Renal cortical epithelial cell (primary cell): ENCODE data around the gene ZBTB38. TPM values are rescaled to one million over a fixed set of nuclear protein-coding genes. Genes with fewer than 3 reads are reported as not detected.
A peak's percentile ranks its signal among the peaks of the same experiment; 100 is the strongest.

Experiments used
- DNase-seq: peaks from one replicate; pipeline ENCODE4 v3.0.0-alpha.2; 2011; ENCODE audit warnings: low read depth
- total RNA-seq: library from RNA; depleted of rRNA; stranded (reverse); fragments of >200 nt; gene quantifications from 2 replicates; pipeline ENCODE4 v1.2.3, GENCODE V29; 2014

Gene ZBTB38
- total RNA-seq, 1 donor from 2014 or later: 340 TPM

DNA sequence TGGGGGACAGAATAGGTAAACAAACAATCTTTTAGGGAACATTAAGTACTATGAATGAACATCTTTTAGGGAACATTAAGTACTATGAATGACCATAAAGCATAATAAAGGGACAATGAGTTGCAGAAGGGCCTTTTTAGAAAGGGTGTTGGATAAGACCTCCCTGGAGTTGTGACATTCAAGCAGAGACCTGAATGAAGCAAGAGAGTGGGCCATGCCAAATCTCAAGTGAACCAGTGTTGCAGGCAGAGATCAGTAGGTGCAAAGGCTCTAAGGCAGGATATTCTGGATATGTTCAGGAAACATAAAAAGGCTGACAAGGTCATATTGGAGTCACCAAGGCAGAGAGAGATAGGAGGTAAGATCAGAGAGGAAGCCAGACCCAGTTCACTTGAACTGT, 29.4 kb upstream of the ZBTB38 start:
- no peak for DNase-seq

DNA sequence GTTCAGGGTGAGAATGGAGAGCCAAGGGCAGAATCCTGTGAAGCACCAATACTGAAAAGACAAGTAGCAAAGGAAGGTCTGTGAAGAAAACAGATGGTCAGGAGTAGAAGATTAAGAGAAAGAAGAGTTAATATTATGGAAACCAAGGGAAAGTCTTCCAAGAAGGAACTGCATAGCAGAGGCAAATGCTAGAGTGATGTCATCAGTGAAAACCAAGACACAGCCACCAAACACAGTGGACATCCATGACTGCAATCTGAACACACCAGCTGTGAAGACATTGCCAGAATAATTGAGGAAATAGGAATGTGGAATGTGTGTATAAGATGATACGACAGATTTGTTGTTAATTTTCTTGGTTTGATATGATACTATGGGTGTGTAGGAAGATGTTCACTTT, 26.8 kb upstream of the ZBTB38 start:
- no peak for DNase-seq

DNA sequence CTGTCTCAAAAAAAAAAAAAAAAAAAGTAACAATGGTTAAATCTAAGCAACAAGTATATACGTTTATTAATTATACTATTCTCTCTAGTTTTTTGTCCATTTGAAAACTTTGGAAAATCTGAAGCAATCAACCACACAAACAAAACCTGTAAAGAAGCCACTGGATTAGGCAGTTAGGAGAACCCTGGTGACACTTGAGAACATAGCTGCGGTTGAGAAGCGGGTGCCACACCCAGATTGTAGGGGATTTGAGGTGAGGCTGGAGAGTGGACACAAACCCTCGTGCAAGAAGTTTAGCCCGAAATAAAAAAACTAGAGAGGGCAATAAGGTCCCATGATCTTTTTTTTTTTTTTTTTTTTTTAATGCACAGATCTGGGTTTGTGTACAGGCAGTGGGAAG, 25.9 kb upstream of the ZBTB38 start:
- no peak for DNase-seq

DNA sequence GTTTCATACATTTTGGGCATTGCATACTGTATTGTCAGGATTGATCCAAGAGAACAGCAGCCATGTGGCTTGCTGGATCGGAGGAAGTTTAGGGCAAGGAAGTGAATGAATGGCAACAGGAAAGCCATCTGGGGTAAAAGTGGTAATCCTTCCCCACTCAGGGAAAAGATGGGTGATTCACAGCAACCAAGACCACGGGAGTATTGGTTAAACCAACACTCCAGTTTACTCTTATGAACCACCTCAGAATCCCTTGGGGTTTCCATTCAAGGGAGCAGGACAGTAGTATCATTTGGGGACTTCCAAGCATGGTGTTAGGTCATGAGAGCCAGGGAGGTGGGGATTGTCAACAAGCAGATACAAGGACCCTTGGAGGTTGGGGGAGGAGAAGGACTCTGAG, 25.2 kb upstream of the ZBTB38 start:
- no peak for DNase-seq

DNA sequence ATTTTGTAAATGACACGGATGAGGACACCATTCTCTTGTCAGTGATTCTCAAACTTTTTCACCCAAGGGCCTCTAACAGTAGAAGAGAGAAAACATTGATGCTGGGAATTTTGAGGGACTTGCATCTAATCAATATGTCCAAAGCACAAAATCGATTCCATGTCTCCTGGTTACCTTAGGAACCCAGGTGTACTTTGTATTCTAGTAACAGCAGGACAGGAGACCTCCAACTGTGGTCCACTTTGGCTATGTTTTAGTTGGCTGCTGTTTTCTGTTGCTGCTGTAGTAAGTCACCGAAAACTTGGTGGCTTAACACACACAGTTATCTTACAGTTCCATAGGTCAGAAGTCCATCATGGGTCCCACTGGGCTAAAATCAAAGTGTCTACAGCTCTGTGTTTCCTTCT, 24.4 kb upstream of the ZBTB38 start:
- DNase-seq: no peak

DNA sequence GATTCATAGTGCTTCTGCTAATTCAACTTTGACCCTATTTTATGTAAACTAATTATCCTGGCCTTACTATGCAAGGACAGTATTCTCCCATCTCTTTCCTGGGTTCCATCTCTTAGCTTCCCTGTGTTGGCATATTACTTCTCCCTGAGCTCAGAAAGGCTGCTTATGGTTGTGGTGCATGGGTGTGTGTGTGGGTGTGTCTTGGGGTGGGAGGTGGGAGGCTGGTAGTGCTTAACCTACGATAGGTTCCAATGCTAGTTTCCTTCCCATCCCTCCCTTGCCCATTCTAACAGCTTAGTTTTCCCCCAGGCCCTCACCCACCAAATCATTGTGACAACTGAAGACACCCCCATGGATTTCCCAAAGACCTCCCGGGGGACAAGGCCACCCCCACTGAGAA, 22.8 kb upstream of the ZBTB38 start:
- no peak for DNase-seq

DNA sequence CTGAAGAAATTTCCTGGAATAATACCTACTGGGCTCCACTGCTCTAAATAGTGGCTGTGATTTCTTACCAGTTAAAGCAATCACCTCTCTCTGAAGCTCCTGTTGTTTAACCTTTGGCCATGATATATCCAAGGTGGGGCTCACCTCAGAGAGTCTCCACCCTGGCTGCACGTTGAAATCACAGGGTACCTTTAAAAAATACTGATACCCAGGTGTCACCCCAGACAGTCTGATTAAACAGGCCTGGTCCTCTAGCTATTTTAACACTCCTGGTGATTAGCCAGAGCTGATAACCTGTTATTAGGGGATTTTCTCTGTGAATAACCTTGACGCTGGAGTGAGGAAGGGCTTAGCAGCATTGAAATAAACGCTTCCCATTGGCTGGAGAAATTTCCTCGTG, 22.3 kb upstream of the ZBTB38 start:
- DNase-seq: no peak

DNA sequence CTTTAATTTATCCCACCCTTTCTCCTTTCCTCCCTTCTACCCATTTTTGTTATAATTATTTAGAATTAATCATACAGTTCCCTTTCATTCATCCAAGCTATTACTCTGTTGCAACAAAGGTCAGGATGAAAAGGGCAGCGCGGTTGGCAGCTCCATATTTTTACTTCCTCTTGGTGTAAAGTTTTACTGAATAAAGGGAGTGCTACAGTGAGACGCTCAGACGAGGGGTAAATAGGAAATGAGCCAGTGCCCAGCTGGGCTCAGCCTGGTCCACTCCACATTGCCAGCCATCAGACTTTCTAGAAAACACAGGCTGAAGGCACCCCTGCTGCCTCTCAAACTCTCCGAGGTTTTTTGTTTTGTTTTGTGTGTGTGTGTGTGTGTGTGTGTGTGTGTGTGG, 21.9 kb upstream of the ZBTB38 start:
- no peak for DNase-seq

DNA sequence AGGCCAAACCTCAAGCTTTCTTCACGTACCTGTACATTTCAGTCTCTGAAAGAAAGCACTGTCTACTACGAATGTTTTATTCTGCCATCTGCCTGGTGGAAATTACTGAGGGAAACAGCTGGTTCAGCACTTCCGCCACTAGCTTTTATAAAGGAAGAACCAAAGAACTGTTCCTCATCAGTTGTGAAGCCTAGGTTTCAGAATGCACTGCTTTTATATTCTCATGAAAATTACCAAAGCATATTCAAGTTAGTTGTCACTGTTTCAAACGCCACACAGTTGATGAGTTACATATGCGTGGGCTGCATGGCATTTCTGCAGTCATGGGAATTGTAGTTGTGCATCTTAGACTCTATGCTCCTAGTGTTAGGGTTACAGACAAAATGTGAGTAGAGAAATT, 21.5 kb upstream of the ZBTB38 start:
- DNase-seq: no peak

DNA sequence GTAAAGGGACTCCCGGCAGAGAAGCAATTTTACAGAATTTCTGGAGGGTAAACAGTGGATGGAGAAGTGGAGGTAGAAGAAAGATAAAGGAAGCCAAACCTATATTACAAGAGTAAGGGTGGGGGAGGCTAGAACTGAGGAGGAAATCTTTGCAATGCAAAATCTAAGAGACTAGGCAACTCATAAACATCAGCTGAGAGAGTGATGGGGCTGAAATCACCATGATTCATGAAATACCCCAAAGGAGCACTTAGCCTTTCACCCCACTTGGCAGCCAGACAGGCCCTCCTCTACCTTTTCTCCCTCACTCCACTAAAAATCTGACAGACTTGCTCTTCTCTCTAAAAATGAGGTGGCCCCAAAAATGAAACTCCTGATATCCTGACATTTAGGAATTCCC, 19.5 kb upstream of the ZBTB38 start:
- DNase-seq: peak; percentile 49

DNA sequence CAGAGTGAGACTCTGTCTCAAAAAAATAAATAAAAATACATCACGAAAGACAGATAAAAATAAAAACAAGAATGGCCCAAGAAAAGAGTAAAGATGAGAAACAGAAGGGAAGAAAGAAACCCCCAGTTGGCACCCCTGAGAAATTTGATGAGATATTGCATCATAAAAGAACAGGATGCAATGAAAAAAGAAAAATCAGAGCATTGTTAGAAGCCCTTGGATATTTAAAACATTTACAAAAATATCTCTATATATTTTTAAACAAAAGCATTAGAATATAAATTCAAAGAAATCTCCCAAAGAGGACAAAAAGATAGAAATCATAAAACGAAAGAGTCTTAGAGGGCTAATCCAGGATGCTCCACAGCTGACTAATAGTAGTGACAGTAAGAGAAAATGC, 18.6 kb upstream of the ZBTB38 start:
- no peak for DNase-seq

DNA sequence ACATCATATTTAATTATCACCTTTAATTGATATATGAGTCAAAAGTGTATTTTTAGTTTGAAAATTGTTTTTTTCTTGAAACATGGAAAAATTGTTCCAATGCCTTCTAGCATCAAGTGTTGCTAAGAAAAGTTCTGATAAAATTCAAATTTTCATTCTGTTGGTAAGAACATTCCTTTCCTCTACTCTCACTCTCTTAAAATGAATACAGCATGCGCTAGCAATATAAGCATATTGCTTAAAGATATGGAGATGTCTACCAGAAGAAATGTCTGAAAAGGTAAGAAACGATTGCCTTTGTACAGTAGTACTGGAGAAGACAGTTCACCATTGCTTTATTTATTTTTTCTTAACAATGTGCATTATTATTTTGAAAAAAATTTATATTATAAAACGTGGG, 17.6 kb upstream of the ZBTB38 start:
- no peak for DNase-seq

DNA sequence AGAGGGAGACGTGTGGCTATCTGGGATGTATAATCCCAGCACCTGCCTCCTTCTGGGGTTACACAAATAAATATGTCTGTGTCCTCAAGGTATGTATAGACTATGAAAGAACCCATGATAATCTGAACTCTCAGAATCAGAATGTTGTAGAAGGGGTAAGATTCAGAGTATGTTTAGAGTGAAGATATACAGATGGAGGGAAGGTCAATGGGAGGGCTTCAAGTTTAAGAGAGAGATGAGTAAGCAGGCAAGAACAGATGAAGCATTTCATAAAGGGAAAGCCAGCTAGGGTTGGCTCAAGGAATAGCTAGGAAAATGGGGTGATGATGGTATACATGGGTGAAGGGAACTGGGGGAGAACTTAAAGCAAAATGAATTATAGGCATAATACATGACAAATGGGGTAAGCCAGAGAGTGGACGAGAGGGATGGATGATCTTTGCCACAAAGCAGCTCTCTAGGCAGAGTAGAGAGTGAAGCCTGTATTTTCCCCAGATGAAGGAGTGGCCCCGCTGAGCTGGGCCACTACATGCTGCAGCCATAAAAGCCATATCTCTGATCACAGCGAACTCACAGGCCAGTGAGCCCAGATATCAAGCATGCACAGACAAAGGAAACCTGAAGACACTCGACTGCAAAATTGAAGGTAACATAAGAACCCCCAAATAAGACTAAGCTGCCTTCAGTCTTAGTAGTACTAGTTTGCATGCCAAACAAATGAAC, 15.9 kb upstream of the ZBTB38 start:
- DNase-seq: no peak

DNA sequence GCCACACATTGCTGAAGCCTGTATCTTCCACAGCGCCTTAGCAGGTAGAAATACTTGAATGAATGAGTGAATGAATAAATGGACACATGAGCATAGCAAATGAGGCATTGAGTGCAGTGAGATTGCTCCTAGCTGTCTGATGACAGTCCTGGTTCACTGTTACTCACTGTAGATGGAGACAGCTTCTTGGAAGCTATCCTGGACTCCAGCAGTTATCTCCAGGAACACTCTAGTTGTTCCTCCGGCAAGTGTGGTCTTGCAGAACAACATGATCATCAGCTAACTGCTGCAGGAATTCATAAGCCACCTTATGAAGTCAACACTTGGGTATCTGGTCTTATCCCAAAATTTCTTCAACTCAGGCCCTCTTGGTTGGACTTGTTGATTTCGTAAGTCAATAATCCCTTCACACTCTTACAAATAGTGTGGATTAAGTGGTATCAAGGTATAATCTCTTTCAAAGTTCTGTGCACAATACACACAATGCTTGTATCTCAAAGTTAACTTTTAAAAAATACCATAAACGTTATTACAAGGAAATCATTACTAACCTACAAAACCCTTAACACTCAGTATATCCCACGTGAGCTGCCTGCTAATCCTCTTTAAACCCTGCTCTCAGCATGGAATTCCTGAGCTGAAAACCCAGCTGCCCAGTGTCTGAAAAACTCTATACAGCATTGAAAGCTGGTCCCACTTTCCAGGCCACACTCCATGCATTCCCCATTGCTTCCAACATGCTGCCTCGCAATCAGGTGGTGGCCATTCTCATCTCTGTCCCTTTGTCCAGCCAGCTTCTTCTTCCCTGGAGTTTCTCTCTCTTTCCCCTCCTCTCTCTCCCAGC, 14.4 kb upstream of the ZBTB38 start:
- no peak for DNase-seq

DNA sequence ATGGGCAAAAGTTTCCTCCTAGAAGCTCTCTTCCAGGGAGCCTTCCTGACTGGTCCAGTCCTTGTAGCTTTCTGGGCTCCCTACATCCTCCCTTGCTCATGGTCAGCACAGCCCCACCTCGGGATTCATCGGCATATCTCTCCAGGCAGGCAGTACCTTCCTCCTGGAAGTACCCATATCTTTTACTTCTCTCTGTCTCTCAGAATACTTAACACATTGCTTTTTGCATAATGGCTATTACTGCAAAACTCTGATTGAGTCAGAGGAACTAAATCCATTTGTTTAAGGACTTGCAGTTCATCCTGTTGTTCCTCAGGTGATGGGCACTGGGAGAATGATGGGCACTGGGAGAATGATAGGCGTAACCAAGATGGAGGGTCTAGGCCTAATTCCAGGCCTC, 13.8 kb upstream of the ZBTB38 start:
- no peak for DNase-seq

DNA sequence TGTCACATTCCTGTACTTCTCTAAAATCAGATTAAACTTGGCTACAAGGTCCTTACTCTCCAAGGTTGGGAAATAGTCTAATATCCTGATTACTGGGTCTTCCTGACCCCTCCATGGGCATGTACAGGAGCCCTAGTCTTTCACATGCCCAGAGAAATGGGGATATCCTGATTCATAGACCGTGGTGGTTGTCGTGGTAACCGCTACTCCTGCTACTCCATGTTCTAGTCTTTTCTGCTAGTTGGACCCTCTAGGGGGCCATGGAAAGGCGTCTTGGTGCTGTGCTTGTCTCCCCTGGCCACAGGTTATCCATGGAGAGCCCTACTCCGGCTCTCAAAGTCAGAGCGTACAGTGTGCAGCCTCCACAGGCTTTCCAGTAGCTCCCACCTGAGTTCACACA, 13.1 kb upstream of the ZBTB38 start:
- no peak for DNase-seq

DNA sequence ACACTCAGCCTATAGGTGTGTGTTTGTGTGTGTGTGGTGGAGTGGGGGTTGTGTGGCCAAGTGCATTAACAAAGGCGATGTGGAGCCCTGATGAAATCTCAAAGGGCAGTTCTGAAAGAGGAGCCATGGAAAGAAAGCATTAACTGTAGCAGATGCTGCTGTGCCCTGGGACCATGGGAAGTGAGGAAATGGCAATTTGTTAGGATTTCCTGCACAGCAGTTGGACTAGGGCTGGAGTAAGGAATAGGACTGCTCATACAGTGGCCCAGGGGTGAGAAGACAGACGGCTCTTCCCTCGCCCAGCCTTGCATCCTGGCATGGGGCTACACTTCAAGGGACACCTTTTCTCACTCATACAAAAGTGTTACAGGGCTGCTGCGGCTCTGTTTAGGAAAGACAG, 12.3 kb upstream of the ZBTB38 start:
- DNase-seq: no peak

DNA sequence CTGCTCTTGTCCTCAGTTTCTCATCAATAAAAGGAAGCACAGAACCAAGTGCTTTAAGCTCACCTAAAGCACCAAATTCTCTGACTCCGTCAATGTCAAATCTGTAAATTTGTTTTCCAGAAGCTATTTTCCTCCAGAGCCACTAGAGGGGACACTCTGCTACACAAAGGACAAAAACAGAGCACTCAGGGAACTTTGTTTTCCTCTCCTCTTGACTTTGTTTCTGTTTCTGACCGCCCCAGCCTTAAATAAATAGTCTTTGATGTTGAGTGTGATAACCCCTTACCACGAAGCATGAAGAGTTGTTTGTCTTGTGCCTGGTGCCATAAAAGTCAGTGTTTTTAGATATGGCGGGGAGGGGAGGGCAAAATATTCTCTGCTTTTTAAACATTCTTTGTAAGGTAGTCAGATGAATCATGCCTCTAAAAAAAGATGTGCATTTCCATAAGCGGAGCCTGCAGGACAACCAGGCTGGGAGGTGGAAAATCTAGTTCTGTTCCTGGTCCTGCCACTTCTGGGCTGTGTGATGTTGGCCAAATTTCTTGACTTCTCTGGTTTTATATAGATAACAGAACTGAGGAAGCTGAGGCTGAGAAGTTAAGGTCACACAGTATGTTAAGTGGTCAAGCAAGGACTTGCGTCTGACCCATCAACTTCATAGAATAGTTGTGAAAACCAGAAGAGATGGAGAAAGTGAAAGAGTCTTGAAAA, 7.3 kb upstream of the ZBTB38 start:
- peak; percentile 74 for DNase-seq

DNA sequence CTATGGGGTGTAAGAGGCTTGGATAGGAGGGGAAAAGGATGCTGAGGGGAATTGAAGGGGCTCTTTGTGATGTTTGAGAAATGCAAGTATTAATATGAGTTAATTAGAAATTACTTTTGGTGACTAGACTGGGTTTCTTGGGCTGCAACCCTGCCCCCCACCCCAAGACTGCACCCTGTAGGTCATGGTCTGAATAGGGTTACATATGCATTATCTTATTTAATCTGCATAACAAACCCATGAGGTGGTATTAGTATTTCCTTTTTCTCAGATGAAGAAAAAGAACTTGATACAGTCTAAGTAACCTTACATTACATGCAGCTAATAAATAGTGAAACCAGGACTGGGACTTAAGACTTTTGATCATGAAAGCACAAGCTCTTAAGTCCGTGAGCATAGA, 5.6 kb upstream of the ZBTB38 start:
- DNase-seq: no peak

DNA sequence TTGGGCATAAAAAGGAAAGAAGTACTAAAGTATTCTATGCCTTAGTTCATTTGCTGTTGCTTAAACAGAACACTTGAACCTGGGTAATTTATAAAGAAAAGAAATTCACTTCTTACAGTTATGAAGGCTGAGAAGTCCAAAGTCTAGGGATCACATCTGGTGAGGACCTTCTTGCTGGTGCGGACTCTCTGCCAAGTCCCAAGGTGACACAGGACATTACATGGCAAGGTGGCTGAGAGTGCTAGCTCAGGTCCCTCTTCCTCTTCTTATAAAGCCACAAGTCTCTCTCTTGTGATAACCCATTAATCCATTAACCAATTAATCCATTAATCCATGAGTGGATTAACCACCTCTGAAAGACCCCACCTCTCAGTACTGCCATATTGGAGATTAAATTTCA, 3.1 kb upstream of the ZBTB38 start:
- DNase-seq: no peak

DNA sequence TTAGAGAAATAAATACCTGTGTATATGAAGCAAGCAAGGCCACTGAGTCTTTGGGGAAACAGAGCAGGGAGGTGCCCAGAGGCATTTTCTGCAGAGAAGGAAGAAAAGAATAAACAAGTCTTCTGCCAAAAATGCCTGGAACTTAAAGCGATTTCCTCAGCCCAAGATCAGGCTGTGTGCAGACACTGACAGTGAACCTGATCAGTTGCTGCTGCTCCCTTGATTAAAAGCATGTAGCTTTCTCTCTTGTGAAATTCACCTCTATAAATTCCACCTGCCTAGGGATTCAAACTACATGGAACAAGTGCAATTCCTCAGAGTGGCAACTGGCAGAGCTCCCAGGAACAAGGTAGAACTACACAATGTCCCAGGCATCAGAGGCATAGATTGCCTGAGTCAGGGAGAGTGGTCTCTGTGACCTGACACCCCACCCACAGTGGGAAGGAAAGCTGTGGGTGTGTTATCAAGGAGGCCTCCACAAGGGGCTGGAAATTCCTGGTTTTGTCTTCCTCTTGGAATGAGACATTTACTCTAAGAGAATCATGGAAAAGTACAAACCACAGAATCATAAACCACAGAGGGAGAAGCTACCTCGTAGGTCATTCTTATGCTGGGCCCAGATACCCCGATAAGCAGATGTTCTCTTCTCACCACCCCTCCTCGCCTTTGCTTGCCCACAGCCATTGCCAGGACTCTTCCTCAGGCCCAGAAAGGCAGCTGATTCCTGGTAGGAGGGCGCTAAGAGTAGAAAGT, 1.8 kb upstream of the ZBTB38 start:
- peak; percentile 94 for DNase-seq
